Neural cell (in vitro differentiated cells): ENCODE data around the gene MAPK14. TPM values are rescaled to one million over a fixed set of nuclear protein-coding genes. Genes with fewer than 3 reads are reported as not detected.

Experiments
- H2AFZ ChIP-seq: fragments of 200-600, 300-800 bp; sonication (generic), shearing (Covaris generic); 2 replicates; pipeline ENCODE4 v1.6.0; 2014; ENCODE audit warnings: low read depth, mild to moderate bottlenecking, antibody characterized with exemption, low read length, moderate library complexity
- H3F3A ChIP-seq: fragments of 200-600 bp; shearing (Covaris generic); 2 replicates; pipeline ENCODE4 v1.6.1; 2016; ENCODE audit warnings: mild to moderate bottlenecking, moderate library complexity, mixed read lengths, antibody characterized with exemption, low read length; ENCODE audit not compliant: insufficient read depth, poor library complexity, severe bottlenecking
- H3K27ac ChIP-seq: fragments of 200-600, 300-800 bp; sonication (generic), shearing (Covaris generic); 2 replicates; pipeline ENCODE4 v1.5.1; 2014; ENCODE audit warnings: mild to moderate bottlenecking, low read length, moderate library complexity
- H3K27me3 ChIP-seq: fragments of 300-800, 200-600 bp; sonication (generic), shearing (Covaris generic); 2 replicates; pipeline ENCODE4 v1.6.0; 2014; ENCODE audit warnings: mild to moderate bottlenecking, low read depth, low read length, moderate library complexity; ENCODE audit not compliant: insufficient read depth
- H3K36me3 ChIP-seq: fragments of 300-800, 200-600 bp; sonication (generic), shearing (Covaris generic); 2 replicates; pipeline ENCODE4 v1.5.1; 2014; ENCODE audit warnings: mild to moderate bottlenecking, antibody characterized with exemption, low read length, moderate library complexity; ENCODE audit not compliant: insufficient read depth
- H3K4me2 ChIP-seq: fragments of 300-800, 200-600 bp; sonication (generic), shearing (Covaris generic); 2 replicates; pipeline ENCODE4 v1.6.0; 2014; ENCODE audit warnings: mild to moderate bottlenecking, low read length
- H3K4me3 ChIP-seq: fragments of 300-800, 200-600 bp; sonication (generic), shearing (Covaris generic); 2 replicates; pipeline ENCODE4 v1.5.1; 2014; ENCODE audit warnings: mild to moderate bottlenecking, low read length, moderate library complexity
- H3K79me2 ChIP-seq: fragments of 200-600 bp; shearing (Covaris generic); replicated peaks from 2 replicates; pipeline ENCODE4 v1.6.0; 2014; ENCODE audit warnings: mild to moderate bottlenecking, low read length, moderate library complexity; ENCODE audit not compliant: insufficient read depth
- H3K9ac ChIP-seq: fragments of 300-800, 200-600 bp; sonication (generic), shearing (Covaris generic); 2 replicates; pipeline ENCODE4 v1.6.1; 2016; ENCODE audit warnings: mild to moderate bottlenecking, low read length, mixed read lengths
- H3K9me2 ChIP-seq: fragments of 200-600 bp; shearing (Covaris generic); 2 replicates; pipeline ENCODE4 v1.6.1; 2016; ENCODE audit warnings: mild to moderate bottlenecking, low read length, mixed read lengths; ENCODE audit not compliant: insufficient read depth
- H3K9me3 ChIP-seq: fragments of 200-600, 300-800 bp; sonication (generic), shearing (Covaris generic); 2 replicates; pipeline ENCODE4 v1.6.1; 2016; ENCODE audit warnings: mild to moderate bottlenecking, mixed run types, low read length, moderate library complexity, mixed read lengths
- H4K20me1 ChIP-seq: fragments of 200-600 bp; shearing (Covaris generic); 2 replicates; pipeline ENCODE4 v1.6.1; 2016; ENCODE audit warnings: mild to moderate bottlenecking, mixed run types; ENCODE audit not compliant: insufficient read depth
- EP300 ChIP-seq: fragments of 450-650 bp; conservative IDR thresholded peaks from 2 replicates; pipeline ENCODE4 v1.6.1; 2014; ENCODE audit warnings: antibody characterized with exemption, mild to moderate bottlenecking, moderate library complexity; ENCODE audit not compliant: poor library complexity, severe bottlenecking
- EZH2 ChIP-seq: fragments of 200-600, 300-800 bp; shearing (Covaris generic), sonication (generic); IDR thresholded peaks from 2 replicates; pipeline ENCODE4 v1.6.1; 2014; ENCODE audit warnings: antibody characterized with exemption, low read length, borderline replicate concordance, mild to moderate bottlenecking; ENCODE audit not compliant: insufficient read depth, poor library complexity, severe bottlenecking
- MXI1 ChIP-seq: fragments of 450-650 bp; conservative IDR thresholded peaks from 2 replicates; pipeline ENCODE4 v1.6.1; 2014; ENCODE audit warnings: antibody characterized with exemption, mild to moderate bottlenecking; ENCODE audit not compliant: poor library complexity, severe bottlenecking
- POLR2AphosphoS5 ChIP-seq: IDR thresholded peaks from 2 replicates; pipeline ENCODE4 v1.6.1; 2012
- RAD21 ChIP-seq: fragments of 450-650 bp; conservative IDR thresholded peaks from 2 replicates; pipeline ENCODE4 v1.6.1; 2014; ENCODE audit warnings: antibody characterized with exemption, mild to moderate bottlenecking, moderate library complexity
- SMC3 ChIP-seq: fragments of 450-650 bp; conservative IDR thresholded peaks from 2 replicates; pipeline ENCODE4 v1.6.1; 2014; ENCODE audit warnings: antibody characterized with exemption, mild to moderate bottlenecking, moderate library complexity; ENCODE audit not compliant: poor library complexity
- TAF1 ChIP-seq: IDR thresholded peaks from 2 replicates; pipeline ENCODE4 v1.6.1; 2012; ENCODE audit warnings: low read depth
- polyA plus RNA-seq: library from polyadenylated mRNA; depleted of rRNA; stranded (reverse); fragments of >200 nt; gene quantifications from 2 replicates; pipeline ENCODE4 v1.2.3, GENCODE V29; 2014
- TF ChIP-seq, protein P1 (sequence below): IDR thresholded peaks from 2 replicates; pipeline ENCODE4 v1.6.1; 2012; ENCODE audit warnings: borderline replicate concordance
- TF ChIP-seq, protein P2 (sequence below): fragments of 450-650 bp; IDR thresholded peaks from 2 replicates; pipeline ENCODE4 v1.5.1; 2014; ENCODE audit warnings: antibody characterized with exemption, mild to moderate bottlenecking, moderate library complexity; ENCODE audit not compliant: poor library complexity, severe bottlenecking

MAPK14 gene
- polyA plus RNA-seq, 1 donor from 2014 or later, result 26.6 TPM

DNA sequence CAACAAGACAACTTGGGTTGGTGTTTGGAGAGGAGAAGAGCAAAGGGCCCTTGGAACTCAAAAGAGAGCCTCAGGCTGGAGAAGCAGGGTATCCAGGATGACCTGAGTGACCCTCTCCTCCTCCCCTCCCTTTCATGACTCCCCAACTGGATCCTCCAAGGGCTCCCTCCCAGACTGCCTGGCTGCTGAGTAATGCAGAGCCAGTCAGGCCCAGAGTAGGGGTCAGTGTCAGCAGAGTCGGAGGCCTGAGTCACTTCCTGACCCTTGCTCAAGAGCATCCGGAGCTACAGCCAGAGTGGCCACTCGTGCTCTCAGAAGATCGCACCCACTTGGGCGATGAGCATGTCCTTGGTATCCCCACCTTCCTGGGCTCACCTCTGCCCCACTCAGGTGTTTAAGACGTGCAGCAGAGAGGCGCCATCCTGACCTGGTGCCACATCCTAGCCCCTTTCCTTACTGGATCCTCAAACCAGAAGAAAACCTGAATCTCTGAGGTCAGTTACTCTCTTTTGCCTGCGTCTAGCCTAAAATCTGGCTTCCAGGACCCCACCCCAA, 99.9 kb downstream of the MAPK14 start:
- Histone ChIP-seq H3K9me2 (no peaks in the 10 kb centered on the region), H3K27me3 (peaks cover 18% of the 10 kb centered on the region), H3K4me2 (no peak overlapping the region), H3K4me3 (no peak overlapping the region), H3K9me3 (no peaks in the 10 kb centered on the region), H2AFZ (no peak overlapping the region), H3K36me3 (no peaks in the 10 kb centered on the region), H3K9ac (no peak overlapping the region), H3K27ac (no peak overlapping the region), H3F3A (no peaks in the 10 kb centered on the region), H4K20me1 (no peaks in the 10 kb centered on the region), H3K79me2 (no peaks in the 10 kb centered on the region)
- TF ChIP-seq TAF1, result no peak
- TF ChIP-seq, protein P1, sequence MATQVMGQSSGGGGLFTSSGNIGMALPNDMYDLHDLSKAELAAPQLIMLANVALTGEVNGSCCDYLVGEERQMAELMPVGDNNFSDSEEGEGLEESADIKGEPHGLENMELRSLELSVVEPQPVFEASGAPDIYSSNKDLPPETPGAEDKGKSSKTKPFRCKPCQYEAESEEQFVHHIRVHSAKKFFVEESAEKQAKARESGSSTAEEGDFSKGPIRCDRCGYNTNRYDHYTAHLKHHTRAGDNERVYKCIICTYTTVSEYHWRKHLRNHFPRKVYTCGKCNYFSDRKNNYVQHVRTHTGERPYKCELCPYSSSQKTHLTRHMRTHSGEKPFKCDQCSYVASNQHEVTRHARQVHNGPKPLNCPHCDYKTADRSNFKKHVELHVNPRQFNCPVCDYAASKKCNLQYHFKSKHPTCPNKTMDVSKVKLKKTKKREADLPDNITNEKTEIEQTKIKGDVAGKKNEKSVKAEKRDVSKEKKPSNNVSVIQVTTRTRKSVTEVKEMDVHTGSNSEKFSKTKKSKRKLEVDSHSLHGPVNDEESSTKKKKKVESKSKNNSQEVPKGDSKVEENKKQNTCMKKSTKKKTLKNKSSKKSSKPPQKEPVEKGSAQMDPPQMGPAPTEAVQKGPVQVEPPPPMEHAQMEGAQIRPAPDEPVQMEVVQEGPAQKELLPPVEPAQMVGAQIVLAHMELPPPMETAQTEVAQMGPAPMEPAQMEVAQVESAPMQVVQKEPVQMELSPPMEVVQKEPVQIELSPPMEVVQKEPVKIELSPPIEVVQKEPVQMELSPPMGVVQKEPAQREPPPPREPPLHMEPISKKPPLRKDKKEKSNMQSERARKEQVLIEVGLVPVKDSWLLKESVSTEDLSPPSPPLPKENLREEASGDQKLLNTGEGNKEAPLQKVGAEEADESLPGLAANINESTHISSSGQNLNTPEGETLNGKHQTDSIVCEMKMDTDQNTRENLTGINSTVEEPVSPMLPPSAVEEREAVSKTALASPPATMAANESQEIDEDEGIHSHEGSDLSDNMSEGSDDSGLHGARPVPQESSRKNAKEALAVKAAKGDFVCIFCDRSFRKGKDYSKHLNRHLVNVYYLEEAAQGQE, result no peak
- TF ChIP-seq RAD21, result no peak
- no peak for TF ChIP-seq EP300
- no peak for TF ChIP-seq EZH2
- no peak for TF ChIP-seq SMC3
- no peak for TF ChIP-seq MXI1
- TF ChIP-seq, protein P2, sequence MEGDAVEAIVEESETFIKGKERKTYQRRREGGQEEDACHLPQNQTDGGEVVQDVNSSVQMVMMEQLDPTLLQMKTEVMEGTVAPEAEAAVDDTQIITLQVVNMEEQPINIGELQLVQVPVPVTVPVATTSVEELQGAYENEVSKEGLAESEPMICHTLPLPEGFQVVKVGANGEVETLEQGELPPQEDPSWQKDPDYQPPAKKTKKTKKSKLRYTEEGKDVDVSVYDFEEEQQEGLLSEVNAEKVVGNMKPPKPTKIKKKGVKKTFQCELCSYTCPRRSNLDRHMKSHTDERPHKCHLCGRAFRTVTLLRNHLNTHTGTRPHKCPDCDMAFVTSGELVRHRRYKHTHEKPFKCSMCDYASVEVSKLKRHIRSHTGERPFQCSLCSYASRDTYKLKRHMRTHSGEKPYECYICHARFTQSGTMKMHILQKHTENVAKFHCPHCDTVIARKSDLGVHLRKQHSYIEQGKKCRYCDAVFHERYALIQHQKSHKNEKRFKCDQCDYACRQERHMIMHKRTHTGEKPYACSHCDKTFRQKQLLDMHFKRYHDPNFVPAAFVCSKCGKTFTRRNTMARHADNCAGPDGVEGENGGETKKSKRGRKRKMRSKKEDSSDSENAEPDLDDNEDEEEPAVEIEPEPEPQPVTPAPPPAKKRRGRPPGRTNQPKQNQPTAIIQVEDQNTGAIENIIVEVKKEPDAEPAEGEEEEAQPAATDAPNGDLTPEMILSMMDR, result no peak
- no peak for TF ChIP-seq POLR2AphosphoS5

DNA sequence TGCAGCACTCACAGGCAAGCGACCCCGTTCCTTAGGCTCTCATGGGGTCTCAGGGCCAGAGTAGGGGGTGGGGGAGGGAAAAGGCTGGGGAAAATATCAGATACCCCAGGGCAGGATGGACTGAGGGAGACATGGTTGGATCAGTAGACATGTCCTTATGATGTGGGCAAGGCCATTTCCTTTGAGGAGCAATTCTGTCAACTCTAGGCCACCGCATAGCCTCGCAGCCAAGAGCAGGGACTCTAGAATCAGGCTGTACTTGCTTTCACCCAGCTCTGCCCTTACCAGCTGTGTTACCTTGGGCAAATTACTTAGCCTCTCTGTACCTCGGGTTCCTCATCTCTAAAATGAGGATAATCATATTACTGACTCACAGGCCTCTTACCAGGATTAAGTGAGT, 100.5 kb downstream of the MAPK14 start:
- H3K4me2 ChIP-seq, result no peak overlapping the region
- H3K36me3 ChIP-seq, result no peaks in the 10 kb centered on the region
- H2AFZ ChIP-seq, result no peak overlapping the region
- no peak overlapping the region for H3K27ac ChIP-seq
- no peaks in the 10 kb centered on the region for H3K79me2 ChIP-seq
- peaks cover 18% of the 10 kb centered on the region for H3K27me3 ChIP-seq
- H3F3A ChIP-seq, result no peaks in the 10 kb centered on the region
- no peaks in the 10 kb centered on the region for H4K20me1 ChIP-seq
- H3K9me2 ChIP-seq, result no peaks in the 10 kb centered on the region
- no peaks in the 10 kb centered on the region for H3K9me3 ChIP-seq
- no peak overlapping the region for H3K4me3 ChIP-seq
- TF ChIP-seq MXI1, result no peak
- TF ChIP-seq, protein P2, result no peak
- no peak for TF ChIP-seq SMC3
- no peak for TF ChIP-seq POLR2AphosphoS5
- no peak for TF ChIP-seq EP300
- no peak for TF ChIP-seq RAD21
- TF ChIP-seq TAF1, result no peak
- TF ChIP-seq EZH2, result no peak
- H3K9ac ChIP-seq, result no peak overlapping the region
